HepG2 (cell line): ENCODE results near the gene GZMH. TPM values are rescaled to one million over a fixed set of nuclear protein-coding genes. Genes with fewer than 3 reads are reported as not detected.

Experiments
- ATAC-seq: fragments of 200-7000 bp; cut with Tn5 transposase; 3 replicates; pipeline ENCODE4 v1.9.1; 2020; ENCODE audit warnings: mild to moderate bottlenecking, moderate library complexity
- BruUV-seq: library from RNA; stranded (reverse); fragments of 400-500 nt; replicated peaks from 2 replicates; lab custom pipeline; 2021; lab: Mats Ljungman, UMichigan
- CTCF ChIA-PET: fragments of 300-600 bp; formaldehyde crosslinking; extraction: SDS; loops from one replicate; lab custom pipeline; 2021; ENCODE audit warnings: low total read pairs, inconsistent platforms, low intra/inter-chr PET ratio; lab: Yijun Ruan, JAX
- POLR2A ChIA-PET: fragments of 350-600 bp; sonication (Branson Sonifier 250); formaldehyde crosslinking; loops from one replicate; lab custom pipeline; 2020; ENCODE audit warnings: antibody characterized with exemption, inconsistent platforms; lab: Yijun Ruan, JAX
- DNase-seq: peaks from one replicate; pipeline ENCODE4 v3.0.0-alpha.2; 2015; ENCODE audit warnings: low spot score
- FAIRE-seq: peaks from 3 replicates; lab custom pipeline; 2011; peaks lifted over from hg19 to GRCh38; lab: Jason Lieb, UNC
- H2AFZ ChIP-seq: one replicate; pipeline ENCODE4 v1.6.1; 2011; ENCODE audit warnings: low read length, inconsistent platforms
- H3K27ac ChIP-seq: fragments of 300-600 bp; 3 replicates; pipeline ENCODE4 v1.8.0; 2011; ENCODE audit warnings: mixed run types, mild to moderate bottlenecking, mixed read lengths, low read length, inconsistent platforms; ENCODE audit not compliant: insufficient read depth; ENCODE audit errors: extremely low read length
- H3K27me3 ChIP-seq, 2 experiments: fragments of 200-600 bp in 1 of 2; 2 replicates in 1 of 2; 3 replicates in 1 of 2; pipeline versions ENCODE4 v1.6.0 to v1.8.0; 2011; ENCODE audit warnings: low read length in 2 of 2, mild to moderate bottlenecking in 2 of 2, moderate library complexity in 2 of 2, inconsistent platforms in 1 of 2; ENCODE audit not compliant: insufficient read depth in 2 of 2, control insufficient read depth in 1 of 2
- H3K36me3 ChIP-seq, 2 experiments: fragments of 200-600 bp in 1 of 2; replicated peaks in 1 of 2; 2 replicates in 1 of 2; 3 replicates in 1 of 2; pipeline versions ENCODE4 v1.5.1 to v1.8.0; 2011; ENCODE audit warnings: low read length in 2 of 2, inconsistent platforms in 1 of 2; ENCODE audit not compliant: insufficient read depth in 2 of 2, control insufficient read depth in 1 of 2
- H3K4me1 ChIP-seq: 2 replicates; pipeline ENCODE4 v1.5.1; 2012; ENCODE audit warnings: low read length, inconsistent platforms; ENCODE audit not compliant: insufficient read depth
- H3K4me2 ChIP-seq: 2 replicates; pipeline ENCODE4 v1.6.0; 2011; ENCODE audit warnings: low read depth, low read length, inconsistent platforms
- H3K4me3 ChIP-seq, 3 experiments: fragments of 200-600 bp in 1 of 3; sonication (generic), shearing (Covaris generic) in 1 of 3; replicated peaks in 1 of 3; 2 replicates each; pipeline ENCODE4 v1.5.1; 2011 to 2016; ENCODE audit warnings: low read length in 3 of 3, inconsistent platforms in 2 of 3, low read depth in 2 of 3, mild to moderate bottlenecking in 2 of 3, control low read depth in 1 of 3, mixed read lengths in 1 of 3; ENCODE audit not compliant: insufficient read depth in 1 of 3
- H3K79me2 ChIP-seq: one replicate; pipeline ENCODE4 v1.6.1; 2011; ENCODE audit warnings: low read length, inconsistent platforms; ENCODE audit not compliant: insufficient read depth
- H3K9ac ChIP-seq: 2 replicates; pipeline ENCODE4 v1.6.0; 2011; ENCODE audit warnings: mild to moderate bottlenecking, low read depth, low read length, inconsistent platforms; ENCODE audit not compliant: insufficient read depth
- H3K9me3 ChIP-seq: 2 replicates; pipeline ENCODE4 v1.5.1; 2012; ENCODE audit warnings: mild to moderate bottlenecking, low read length
- H4K20me1 ChIP-seq: 2 replicates; pipeline ENCODE4 v1.6.0; 2011; ENCODE audit warnings: inconsistent platforms, mild to moderate bottlenecking, low read length, moderate library complexity; ENCODE audit not compliant: insufficient read depth
- ATF7 ChIP-seq, 2 experiments: fragments of 450-650 bp in 1 of 2; sonication (generic) in 1 of 2; formaldehyde crosslinking in 1 of 2; IDR thresholded peaks; 2 replicates each; pipeline versions ENCODE4 v1.4.0 to v1.6.1; 2016 to 2020; ENCODE audit warnings: antibody characterized with exemption in 1 of 2, mild to moderate bottlenecking in 1 of 2, missing genetic modification reagents in 1 of 2
- HNRNPLL ChIP-seq: fragments of 200-400 bp; formaldehyde crosslinking; IDR thresholded peaks from 2 replicates; pipeline ENCODE4 v1.6.1; 2017; ENCODE audit warnings: mild to moderate bottlenecking, low read depth, low read length; ENCODE audit not compliant: poor library complexity, severe bottlenecking
- TERF1 ChIP-seq: sonication (generic); formaldehyde crosslinking; IDR thresholded peaks from 2 replicates; pipeline ENCODE4 v1.8.0; 2022; ENCODE audit warnings: mild to moderate bottlenecking, missing genetic modification reagents, moderate library complexity
- ZBTB46 ChIP-seq: sonication (generic); formaldehyde crosslinking; IDR thresholded peaks from 2 replicates; pipeline ENCODE4 v1.4.0; 2020; ENCODE audit warnings: mild to moderate bottlenecking, missing genetic modification reagents, borderline replicate concordance
- ZNF687 ChIP-seq: sonication (generic); formaldehyde crosslinking; IDR thresholded peaks from 2 replicates; pipeline ENCODE4 v1.5.1; 2020; ENCODE audit warnings: mild to moderate bottlenecking, missing genetic modification reagents, moderate library complexity
- ZNF724P ChIP-seq: sonication (generic); formaldehyde crosslinking; IDR thresholded peaks from 2 replicates; pipeline ENCODE4 v1.8.0; 2022; ENCODE audit warnings: missing genetic modification reagents, borderline replicate concordance
- ZUFSP ChIP-seq: sonication (generic); formaldehyde crosslinking; IDR thresholded peaks from 2 replicates; pipeline ENCODE4 v1.9.0; 2021; ENCODE audit warnings: missing genetic modification reagents, mild to moderate bottlenecking, borderline replicate concordance
- whole genome bisulfite sequencing: methylation state at CpG from one replicate; pipeline ENCODE4 v1.1.6; 2017; ENCODE audit warnings: low lambda C conversion rate; 5-methylcytosine and 5-hydroxymethylcytosine counted together
- in situ Hi-C: cut with HindIII; loops from 2 replicates; pipeline ENCODE4 v1.10.0; 2017; ENCODE audit warnings: low pct_unique_long_range_greater_than_20kb; ENCODE audit not compliant: extremely low pct_ligation_motif_present
- intact Hi-C: fragments of 100-400 bp; cut with micrococcal nuclease; formaldehyde crosslinking; loops from one replicate; pipeline ENCODE4 v1.10.0; 2022; ENCODE audit not compliant: unreplicated experiment
- polyA plus RNA-seq, 8 experiments: library from polyadenylated mRNA; depleted of rRNA in 3 of 8; stranded (reverse) in 7 of 8; unstranded in 1 of 8; fragments of >200 nt; fragmentation: Illumina TruSeq in 4 of 8; extraction: Trizol in 4 of 8; gene quantifications; 2 replicates each; pipeline versions ENCODE4 v1.2.1 to v1.2.3, GENCODE V29; 2011 to 2016; ENCODE audit warnings: low read depth in 4 of 8, missing spikeins in 1 of 8, mixed read lengths in 1 of 8; ENCODE audit not compliant: insufficient read depth in 1 of 8
- total RNA-seq, 5 experiments: library from RNA; depleted of rRNA; stranded (reverse); fragments of >200 nt; fragmentation: Illumina TruSeq; extraction: Trizol; gene quantifications; 2 replicates each; pipeline ENCODE4 v1.2.3, GENCODE V29; 2016; ENCODE audit warnings: low read depth in 1 of 5

GZMH gene
- total and polyA plus RNA-seq, 2 of the 13 experiments (the other 11 are each of a cell fraction or from before 2014, with no cell fraction given) = 0.08 TPM; not detected in 1

GRCh38 chr14:24576182-24576581, 33.3 kb downstream of the GZMH start, which contains the start of gene CTSG:
Gene CTSG (minus strand): TSS chr14:24576250. CDS start chr14:24576223, 27 bp downstream.
- intact Hi-C loops = no loop called here
- H3K9me3 ChIP-seq = no peaks in the 10 kb centered on the region
- no peaks in the 10 kb centered on the region for H3K79me2 ChIP-seq
- no peaks in the 10 kb centered on the region for H3K36me3 ChIP-seq
- CTCF ChIA-PET = no interaction called here
- no TSS peak for BruUV-seq
- no peak for FAIRE-seq
- in situ Hi-C loops = no loop called here
- POLR2A ChIA-PET = no interaction called here
- no peak within 1 kb of the TSS for H3K9ac ChIP-seq
- no peak within 1 kb of the TSS for H3K27ac ChIP-seq
- H2AFZ ChIP-seq = no peak within 1 kb of the TSS
- no peak for DNase-seq
- no peaks in the 10 kb centered on the region for H4K20me1 ChIP-seq
- H3K4me3 ChIP-seq = no peak within 1 kb of the TSS
- WGBS = 26% methylated on average over 3 of the region's 3 CpGs
- H3K4me2 ChIP-seq = no peak within 1 kb of the TSS
- no peaks in the 10 kb centered on the region for H3K4me1 ChIP-seq
- no peak for ATAC-seq
- TF ChIP-seq TERF1 (CRISPR knock-in tag) (no peak), ZNF724P (no peak), ZBTB46 (CRISPR knock-in tag) (no peak)
- peaks cover 5 to 35% of the 10 kb centered on the region in 2 experiments; a peak in 4 of 5 replicates for H3K27me3 ChIP-seq

GRCh38 chr14:24574206-24574774, 35.2 kb downstream of the GZMH start:
- no TSS peak for BruUV-seq
- H2AFZ ChIP-seq = no peak overlapping the region
- H4K20me1 ChIP-seq = no peaks in the 10 kb centered on the region
- FAIRE-seq = no peak
- no peak overlapping the region for H3K9ac ChIP-seq
- no peak overlapping the region for H3K27ac ChIP-seq
- no peak for DNase-seq
- H3K79me2 ChIP-seq = no peaks in the 10 kb centered on the region
- ATAC-seq = peak; percentile 56
- ChIA-PET POLR2A (no interaction called here), CTCF (no interaction called here)
- no peak overlapping the region for H3K4me2 ChIP-seq
- H3K9me3 ChIP-seq = no peaks in the 10 kb centered on the region
- in situ Hi-C loops = no loop called here
- no peak overlapping the region for H3K4me3 ChIP-seq
- peaks cover 5 to 35% of the 10 kb centered on the region in 2 experiments; a peak in 4 of 5 replicates for H3K27me3 ChIP-seq
- intact Hi-C loops = no loop called here
- WGBS = 41% methylated on average over 27 of the region's 27 CpGs
- H3K36me3 ChIP-seq = no peaks in the 10 kb centered on the region
- no peaks in the 10 kb centered on the region for H3K4me1 ChIP-seq
- TF ChIP-seq ZUFSP (CRISPR knock-in tag) (no peak), ATF7 (IDR thresholded peaks at IDR 0.05) (peak; percentile 72), ATF7 (CRISPR knock-in tag; IDR thresholded peaks at IDR 0.05) (no peak), ZNF687 (CRISPR knock-in tag) (peak; percentile 33; the same call in 1 of the 2 replicates), HNRNPLL (peak; percentile 16)
